Chondrocyte (in vitro differentiated cells): ENCODE results near the gene ZNF790. TPM values are rescaled to one million over a fixed set of nuclear protein-coding genes. Genes with fewer than 3 reads are reported as not detected.

ENCODE experiments used
- DNase-seq: peaks from one replicate; pipeline ENCODE4 v3.0.0; 2021; ENCODE audit warnings: mixed read lengths, low spot score
- H3K27ac Mint-ChIP-seq: one replicate; pipeline ENCODE4 v1.8.0; 2021; ENCODE audit warnings: mild to moderate bottlenecking, moderate library complexity, mixed read lengths; ENCODE audit not compliant: unreplicated experiment
- H3K27me3 Mint-ChIP-seq: 2 replicates; pipeline ENCODE4 v1.8.0; 2021; ENCODE audit warnings: low read depth, mixed read lengths
- H3K36me3 Mint-ChIP-seq: 2 replicates; pipeline ENCODE4 v1.8.0; 2021; ENCODE audit warnings: low read depth, mixed read lengths
- H3K4me1 Mint-ChIP-seq: 2 replicates; pipeline ENCODE4 v1.8.0; 2021; ENCODE audit warnings: low read depth, mild to moderate bottlenecking, mixed read lengths
- H3K4me3 Mint-ChIP-seq: one replicate; pipeline ENCODE4 v1.8.0; 2021; ENCODE audit warnings: mild to moderate bottlenecking, moderate library complexity, mixed read lengths; ENCODE audit not compliant: unreplicated experiment
- H3K9me3 Mint-ChIP-seq: 2 replicates; pipeline ENCODE4 v1.8.0; 2021; ENCODE audit warnings: low read depth, mixed read lengths
- long read RNA-seq: library from polyadenylated mRNA; stranded (forward); transcript quantifications from one replicate; pipeline ENCODE4 v2.0.0, GENCODE V29; 2021
- total RNA-seq: library from RNA; stranded (reverse); gene quantifications from 3 replicates; pipeline ENCODE4 v1.2.1, GENCODE V29; 2021
- TF ChIP-seq, protein P1 (sequence below): fragments of 200-600 bp; sonication (generic); IDR thresholded peaks from 2 replicates; pipeline ENCODE4 v1.5.0; 2021; ENCODE audit warnings: antibody characterized with exemption, mild to moderate bottlenecking, moderate library complexity

Gene ZNF790
- 8.1 to 10.2 TPM (median 8.1 TPM) in 3 replicates for total RNA-seq
- long read RNA-seq, partial matches to known transcripts = 0 of 5 reads
- long read RNA-seq, other reads (novel, unspliced or antisense) = 0 of 5 reads

DNA sequence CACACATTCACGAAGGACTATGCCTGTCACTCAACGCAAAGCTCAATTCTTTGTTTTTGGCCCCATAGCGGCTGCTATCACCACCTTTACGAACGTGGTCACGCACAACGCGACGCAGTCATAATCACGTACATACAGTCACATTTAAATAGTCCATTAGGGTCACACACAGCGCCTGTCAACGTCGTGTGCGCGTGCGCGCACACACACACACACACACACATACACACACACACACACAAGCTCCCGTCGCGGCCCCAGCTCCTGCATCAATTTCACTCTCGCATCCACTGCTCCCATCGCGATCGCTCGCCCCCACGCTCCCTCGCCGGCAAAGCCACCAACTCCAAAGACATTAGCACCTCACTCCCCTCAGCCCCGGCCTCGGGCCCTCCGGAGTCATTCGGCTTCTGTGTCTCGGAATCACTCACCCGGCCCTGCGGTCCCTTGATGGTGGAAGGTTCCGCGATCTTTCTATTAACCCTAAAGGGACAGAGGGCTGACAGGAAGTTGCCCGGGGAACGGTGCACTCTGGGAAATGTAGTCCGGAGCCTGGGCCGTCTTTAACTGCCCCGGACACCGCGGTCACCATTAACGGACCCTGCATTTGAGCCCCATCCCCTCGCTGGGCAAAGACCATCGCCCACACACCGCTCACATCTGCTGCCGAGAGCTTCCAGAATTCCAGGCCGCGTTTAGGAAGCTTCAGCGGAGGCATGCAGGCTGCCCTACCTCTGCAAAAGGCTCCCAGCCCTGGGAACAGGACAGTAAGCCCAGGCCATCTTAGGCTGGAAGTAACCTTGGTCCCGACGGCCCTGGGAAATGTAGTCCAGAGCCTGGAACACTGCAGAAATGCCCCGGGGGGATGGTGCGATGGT lies at the start of gene ZNF790:
ZNF790 (minus strand) TSS at position 482 of the 878 bp plus-strand sequence. CDS start 12,768 bp downstream, outside the sequence.
- peaks cover 8% of the 10 kb centered on the region for H3K4me1 Mint-ChIP-seq
- TF ChIP-seq, protein P1, sequence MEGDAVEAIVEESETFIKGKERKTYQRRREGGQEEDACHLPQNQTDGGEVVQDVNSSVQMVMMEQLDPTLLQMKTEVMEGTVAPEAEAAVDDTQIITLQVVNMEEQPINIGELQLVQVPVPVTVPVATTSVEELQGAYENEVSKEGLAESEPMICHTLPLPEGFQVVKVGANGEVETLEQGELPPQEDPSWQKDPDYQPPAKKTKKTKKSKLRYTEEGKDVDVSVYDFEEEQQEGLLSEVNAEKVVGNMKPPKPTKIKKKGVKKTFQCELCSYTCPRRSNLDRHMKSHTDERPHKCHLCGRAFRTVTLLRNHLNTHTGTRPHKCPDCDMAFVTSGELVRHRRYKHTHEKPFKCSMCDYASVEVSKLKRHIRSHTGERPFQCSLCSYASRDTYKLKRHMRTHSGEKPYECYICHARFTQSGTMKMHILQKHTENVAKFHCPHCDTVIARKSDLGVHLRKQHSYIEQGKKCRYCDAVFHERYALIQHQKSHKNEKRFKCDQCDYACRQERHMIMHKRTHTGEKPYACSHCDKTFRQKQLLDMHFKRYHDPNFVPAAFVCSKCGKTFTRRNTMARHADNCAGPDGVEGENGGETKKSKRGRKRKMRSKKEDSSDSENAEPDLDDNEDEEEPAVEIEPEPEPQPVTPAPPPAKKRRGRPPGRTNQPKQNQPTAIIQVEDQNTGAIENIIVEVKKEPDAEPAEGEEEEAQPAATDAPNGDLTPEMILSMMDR = no peak
- peaks cover 24% of the 10 kb centered on the region for H3K36me3 Mint-ChIP-seq
- H3K4me3 Mint-ChIP-seq = no peak within 1 kb of the TSS
- peaks cover 30% of the 10 kb centered on the region for H3K9me3 Mint-ChIP-seq
- peak; percentile 91 for DNase-seq
- H3K27me3 Mint-ChIP-seq = no peaks in the 10 kb centered on the region
- no peak within 1 kb of the TSS for H3K27ac Mint-ChIP-seq

DNA sequence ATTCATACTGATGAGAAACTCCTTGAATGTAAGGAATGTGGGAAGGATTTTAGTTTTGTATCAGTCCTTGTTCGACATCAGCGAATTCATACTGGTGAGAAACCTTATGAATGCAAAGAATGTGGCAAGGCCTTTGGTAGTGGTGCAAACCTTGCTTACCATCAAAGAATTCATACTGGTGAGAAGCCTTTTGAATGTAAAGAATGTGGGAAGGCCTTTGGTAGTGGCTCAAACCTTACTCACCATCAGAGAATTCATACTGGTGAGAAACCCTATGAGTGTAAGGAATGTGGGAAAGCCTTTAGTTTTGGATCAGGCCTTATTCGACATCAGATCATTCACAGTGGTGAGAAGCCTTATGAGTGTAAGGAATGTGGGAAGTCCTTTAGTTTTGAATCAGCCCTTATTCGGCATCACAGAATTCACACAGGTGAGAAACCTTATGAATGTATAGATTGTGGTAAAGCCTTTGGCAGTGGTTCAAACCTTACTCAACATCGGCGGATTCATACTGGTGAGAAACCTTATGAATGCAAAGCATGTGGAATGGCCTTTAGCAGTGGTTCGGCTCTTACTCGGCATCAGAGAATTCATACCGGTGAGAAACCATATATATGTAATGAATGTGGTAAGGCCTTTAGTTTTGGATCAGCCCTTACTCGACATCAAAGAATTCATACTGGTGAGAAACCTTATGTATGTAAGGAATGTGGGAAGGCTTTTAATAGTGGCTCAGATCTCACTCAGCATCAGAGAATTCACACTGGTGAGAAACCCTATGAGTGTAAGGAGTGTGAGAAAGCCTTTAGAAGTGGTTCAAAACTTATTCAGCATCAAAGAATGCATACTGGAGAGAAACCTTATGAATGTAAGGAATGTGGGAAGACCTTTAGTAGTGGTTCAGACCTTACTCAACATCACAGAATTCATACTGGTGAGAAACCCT lies 39.1 kb upstream of the ZNF790 start:
- Mint-ChIP-seq H3K27ac (no peak overlapping the region), H3K4me3 (no peak overlapping the region), H3K36me3 (peaks cover 62% of the 10 kb centered on the region), H3K4me1 (no peaks in the 10 kb centered on the region), H3K27me3 (no peaks in the 10 kb centered on the region), H3K9me3 (peaks cover 62% of the 10 kb centered on the region)
- DNase-seq = no peak
- TF ChIP-seq, protein P1 = no peak

DNA sequence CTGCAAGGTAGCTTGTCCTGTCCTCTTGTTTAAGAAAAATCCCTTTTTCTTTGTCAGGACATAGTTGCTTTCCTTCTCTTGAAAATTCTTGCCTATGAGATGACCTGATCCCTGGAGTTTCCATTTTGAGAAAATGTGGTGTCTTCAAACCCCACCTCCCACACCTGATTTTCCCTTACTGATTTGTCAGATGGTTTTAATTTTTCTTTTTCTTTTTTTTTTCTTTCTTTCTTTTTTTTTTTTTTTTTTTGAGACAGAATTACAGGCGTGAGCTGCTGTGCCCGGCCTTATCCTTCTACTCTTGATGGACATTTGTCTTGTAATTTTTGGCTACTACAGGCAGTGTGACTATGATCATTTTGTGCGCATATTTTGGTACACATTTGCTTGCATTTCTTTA lies 13.7 kb upstream of the ZNF790 start:
- Mint-ChIP-seq H3K9me3 (peaks cover 25% of the 10 kb centered on the region), H3K4me1 (peaks cover 3% of the 10 kb centered on the region), H3K36me3 (peaks cover 26% of the 10 kb centered on the region)

DNA sequence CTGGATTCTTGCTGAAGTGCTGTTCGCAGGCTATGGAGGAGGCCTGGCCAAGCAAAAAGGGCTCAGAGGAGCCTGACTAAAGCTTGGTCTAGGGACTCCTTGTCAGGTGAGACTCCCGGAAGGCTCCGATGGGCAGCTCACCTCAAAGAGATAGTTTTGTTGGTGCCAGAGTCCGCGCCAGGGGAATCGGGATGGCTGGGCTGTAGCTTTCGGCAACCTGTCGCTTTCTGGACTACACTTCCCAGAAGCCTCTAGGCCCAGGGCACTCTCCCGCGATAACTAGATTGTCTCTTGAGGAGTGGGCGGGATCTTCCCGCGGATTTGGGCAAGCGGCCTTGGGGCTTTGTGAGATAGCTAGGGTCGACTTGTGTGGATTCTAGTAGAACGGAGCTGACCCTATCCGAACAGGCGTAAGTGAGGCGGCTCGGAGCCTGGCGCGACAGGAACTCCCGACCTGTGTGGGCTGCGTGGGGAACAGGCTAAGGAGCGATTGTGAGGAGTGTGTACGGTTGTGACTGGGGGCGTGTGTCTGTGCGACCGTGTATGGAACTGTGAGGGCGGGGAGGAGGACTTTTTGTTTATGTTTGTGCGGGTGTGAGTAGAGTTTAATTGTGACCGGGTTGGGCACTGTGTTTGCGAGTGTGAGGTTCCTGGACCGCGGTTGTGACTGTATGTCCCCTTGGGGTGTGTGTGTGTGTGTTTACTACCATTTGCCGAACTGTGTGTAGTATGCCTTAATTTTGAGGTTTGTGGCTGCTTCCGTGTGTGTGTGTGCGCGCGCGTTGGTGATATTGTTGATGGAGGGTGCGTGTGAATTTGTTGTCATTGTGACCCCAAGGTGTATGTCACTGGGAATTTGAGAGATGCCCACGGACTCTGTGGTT lies 12.6 kb upstream of the ZNF790 start, which contains the start of gene ZNF345:
ZNF345 (plus strand) TSS at position 318 of the 884 bp plus-strand sequence. CDS start 25,955 bp downstream, outside the sequence.
- Mint-ChIP-seq H3K27ac (no peak within 1 kb of the TSS), H3K36me3 (peaks cover 19% of the 10 kb centered on the region), H3K9me3 (peaks cover 21% of the 10 kb centered on the region), H3K4me1 (peaks cover 3% of the 10 kb centered on the region), H3K4me3 (no peak within 1 kb of the TSS), H3K27me3 (no peaks in the 10 kb centered on the region)
- TF ChIP-seq, protein P1 = no peak
- DNase-seq = peak; percentile 94

More for the DNA sequence above, 13.7 kb upstream of the ZNF790 start:
- no peak for DNase-seq
- H3K4me3 Mint-ChIP-seq = no peak overlapping the region
- no peak overlapping the region for H3K27ac Mint-ChIP-seq
- no peaks in the 10 kb centered on the region for H3K27me3 Mint-ChIP-seq
- TF ChIP-seq, protein P1 = no peak
